GM18861 (cell line): ENCODE results near the gene GALNT6.
"Not testable (repeated sequence)": the region's sequence is repeated elsewhere in the genome, so short reads cannot be mapped to it uniquely, and the experiment has no call there.

Experiments used
- ATAC-seq: cut with Tn5 transposase; IDR thresholded peaks from one replicate; pipeline ENCODE4 v1.9.1; 2021; ENCODE audit not compliant: unreplicated experiment

Gene GALNT6

GRCh38 chr12:51359851-51360250, 31.4 kb downstream of the GALNT6 start:
- no peak for ATAC-seq

- ATAC-seq, result no peak
Observed at GRCh38 chr12:51358496-51358895, 32.7 kb downstream of the GALNT6 start.

- peak; percentile 50 for ATAC-seq
Observed at GRCh38 chr12:51357374-51358047, 33.7 kb downstream of the GALNT6 start.

GRCh38 chr12:51351913-51352532, 39.2 kb downstream of the GALNT6 start:
- no peak for ATAC-seq

GRCh38 chr12:51349026-51349425, 42.2 kb downstream of the GALNT6 start:
- ATAC-seq, result no peak

GRCh38 chr12:51348116-51348515, 43.1 kb downstream of the GALNT6 start:
- ATAC-seq, result no peak

GRCh38 chr12:51346581-51346980, 44.6 kb downstream of the GALNT6 start, which contains the start of gene CELA1:
TSS of gene CELA1 (minus strand) at chr12:51346679. CDS start at chr12:51346638, 41 bp downstream.
- no peak for ATAC-seq

GRCh38 chr12:51345681-51346080, 45.5 kb downstream of the GALNT6 start:
- no peak for ATAC-seq

- no peak for ATAC-seq
Observed at GRCh38 chr12:51343201-51343600, 48.0 kb downstream of the GALNT6 start.

- no peak for ATAC-seq
Observed at GRCh38 chr12:51342416-51342815, 48.8 kb downstream of the GALNT6 start.

- no peak for ATAC-seq
Observed at GRCh38 chr12:51341251-51342007, 49.8 kb downstream of the GALNT6 start.

- ATAC-seq, result no peak
Observed at GRCh38 chr12:51339750-51340149, 51.5 kb downstream of the GALNT6 start.

- ATAC-seq, result not testable (repeated sequence)
Observed at GRCh38 chr12:51337336-51337735, 53.9 kb downstream of the GALNT6 start.

- ATAC-seq, result no peak
Observed at GRCh38 chr12:51335931-51336330, 55.3 kb downstream of the GALNT6 start.

- ATAC-seq, result no peak
Observed at GRCh38 chr12:51334764-51335163, 56.4 kb downstream of the GALNT6 start.

GRCh38 chr12:51333536-51333935, 57.7 kb downstream of the GALNT6 start:
- ATAC-seq, result no peak

GRCh38 chr12:51330186-51330585, 61.0 kb downstream of the GALNT6 start:
- no peak for ATAC-seq

GRCh38 chr12:51329742-51330141, 61.5 kb downstream of the GALNT6 start:
- no peak for ATAC-seq

- ATAC-seq, result no peak
Observed at GRCh38 chr12:51328587-51328986, 62.6 kb downstream of the GALNT6 start.

GRCh38 chr12:51326698-51327439, 64.3 kb downstream of the GALNT6 start:
- no peak for ATAC-seq

GRCh38 chr12:51324953-51325352, 66.3 kb downstream of the GALNT6 start:
- no peak for ATAC-seq
